DMS53 treated with DMSO at 0.1 percent for 48 hours (cell line): ENCODE data around the gene DAB2IP.

ENCODE experiments used
- DNase-seq: peaks from one replicate; lab custom pipeline; 2025; ENCODE audit not compliant: unreplicated experiment; lab: John Stamatoyannopoulos, UW

Gene DAB2IP

GRCh38 chr9:121662359-121662758 is 10.9 kb downstream of the DAB2IP start:
- DNase-seq: peak; percentile 47

GRCh38 chr9:121662891-121663580 is 11.6 kb downstream of the DAB2IP start:
- DNase-seq: no peak

GRCh38 chr9:121663591-121663990 is 12.2 kb downstream of the DAB2IP start:
- no peak for DNase-seq

- DNase-seq: no peak
Measured at GRCh38 chr9:121666294-121666693, 14.9 kb downstream of the DAB2IP start.

GRCh38 chr9:121667214-121667613 is 15.8 kb downstream of the DAB2IP start:
- DNase-seq: no peak

GRCh38 chr9:121667890-121668289 is 16.5 kb downstream of the DAB2IP start:
- DNase-seq: no peak

- DNase-seq: no peak
Measured at GRCh38 chr9:121670431-121670830, 19.0 kb downstream of the DAB2IP start.

- DNase-seq: no peak
Measured at GRCh38 chr9:121671612-121672155, 20.2 kb downstream of the DAB2IP start.

- no peak for DNase-seq
Measured at GRCh38 chr9:121672213-121672612, 20.8 kb downstream of the DAB2IP start.

GRCh38 chr9:121672986-121673385 is 21.6 kb downstream of the DAB2IP start:
- no peak for DNase-seq

GRCh38 chr9:121673576-121673975 is 22.1 kb downstream of the DAB2IP start:
- no peak for DNase-seq

GRCh38 chr9:121674017-121674416 is 22.6 kb downstream of the DAB2IP start:
- no peak for DNase-seq

- no peak for DNase-seq
Measured at GRCh38 chr9:121674952-121675351, 23.5 kb downstream of the DAB2IP start.

GRCh38 chr9:121675381-121675780 is 23.9 kb downstream of the DAB2IP start:
- no peak for DNase-seq

GRCh38 chr9:121675969-121676822 is 24.8 kb downstream of the DAB2IP start:
- no peak for DNase-seq

- no peak for DNase-seq
Measured at GRCh38 chr9:121676926-121677325, 25.5 kb downstream of the DAB2IP start.

- DNase-seq: no peak
Measured at GRCh38 chr9:121678501-121679022, 27.1 kb downstream of the DAB2IP start.

- DNase-seq: no peak
Measured at GRCh38 chr9:121679901-121680635, 28.6 kb downstream of the DAB2IP start.

- no peak for DNase-seq
Measured at GRCh38 chr9:121681404-121681803, 30.0 kb downstream of the DAB2IP start.

GRCh38 chr9:121682201-121682600 is 30.8 kb downstream of the DAB2IP start:
- no peak for DNase-seq

GRCh38 chr9:121682926-121683515 is 31.6 kb downstream of the DAB2IP start:
- no peak for DNase-seq
